ENCODE results near the gene TNFAIP8L1. TPM values are rescaled to one million over a fixed set of nuclear protein-coding genes. Genes with fewer than 3 reads are reported as not detected.

Gene TNFAIP8L1
- total and polyA plus RNA-seq, 2 of the 8 experiments (the other 6 are each of a cell fraction or from before 2014, with no cell fraction given): 3.2 to 6.1 TPM

GRCh38 chr19:4639531-4640246 lies 373 bp downstream of the TNFAIP8L1 start:
- peaks cover 0 to 10% (median 6%) of the 10 kb centered on the region in 4 experiments; a peak in 3 of 7 replicates for H3K4me1 ChIP-seq (replicated peaks in 1 of 4; ENCODE audit: control insufficient read depth in 3 of 4, insufficient read depth in 4 of 4, low read length in 3 of 4)
- POLR2A ChIA-PET (ENCODE audit: partially characterized antibody): interaction anchor here (0.8 to 1.8 kb wide), 4 partner anchors 9 to 73 kb away, joined by 3 to 6 read pairs (median 4); no protein-coding TSS in a partner anchor
- CTCF ChIA-PET (ENCODE audit: partially characterized antibody): interaction anchor here (0.9 to 1.7 kb wide), 8 partner anchors 9 to 104 kb away, joined by 3 to 5 read pairs (median 3); partner anchors contain the start of gene PLIN5
- no peak overlapping the region for H3K9ac ChIP-seq (replicated peaks in 1 of 4; ENCODE audit: extremely low read depth in 1 of 4, low read depth in 3 of 4, low read length in 3 of 4)
- no peaks in the 10 kb centered on the region for H3K9me3 ChIP-seq (ENCODE audit: insufficient read depth in 2 of 2, low read depth in 1 of 2, low read length in 1 of 2)
- H4K20me1 ChIP-seq (replicated peaks in 1 of 2; ENCODE audit: control insufficient read depth in 1 of 2, insufficient read depth in 2 of 2, low read length in 2 of 2): peaks cover 0 to 3% of the 10 kb centered on the region in 2 experiments
- DNase-seq (ENCODE audit: low read depth in 1 of 2, low spot score in 2 of 2): no peak
- no peak overlapping the region for H3K18ac ChIP-seq (ENCODE audit: extremely low read depth, low read length)
- TF ChIP-seq KDM1A (IDR thresholded peaks at IDR 0.05; ENCODE audit: borderline replicate concordance, low read length) (peak; percentile 97), KDM5A (IDR thresholded peaks at IDR 0.05; ENCODE audit: low read length) (no peak), KDM4A (IDR thresholded peaks at IDR 0.05; ENCODE audit: low read depth, low read length, severe bottlenecking) (peak; percentile 65), TEAD4 (IDR thresholded peaks at IDR 0.05; ENCODE audit: low read depth, low read length) (peak; percentile 69; the same call in 1 of the 2 replicates), HDAC2 (IDR thresholded peaks at IDR 0.05; ENCODE audit: borderline replicate concordance in 1 of 2, low read depth in 2 of 2, low read length in 2 of 2) (peak in 1 of 2 experiments; percentile 72; a peak in 1 of 4 replicates)
- H4K8ac ChIP-seq (ENCODE audit: extremely low read depth, insufficient read depth, low read length): no peak overlapping the region
- H2AFZ ChIP-seq (ENCODE audit: low read length): no peak overlapping the region; the same call in 1 of the 2 replicates
- H3K27ac ChIP-seq (ENCODE audit: low read depth, low read length): no peak overlapping the region
- H3K36me3 ChIP-seq (ENCODE audit: control insufficient read depth in 2 of 4, insufficient read depth in 4 of 4, low read length in 3 of 4): no peaks in the 10 kb centered on the region
- H2BK5ac ChIP-seq (ENCODE audit: low read depth, low read length): no peak overlapping the region
- H3K14ac ChIP-seq (ENCODE audit: insufficient read length): no peak overlapping the region
- H3K4ac ChIP-seq (replicated peaks; ENCODE audit: insufficient read length, low read depth, low read length): no peak overlapping the region
- H3K79me1 ChIP-seq (ENCODE audit: low read depth, low read length): peaks cover 6% of the 10 kb centered on the region; the same call in 1 of the 2 replicates
- H2BK15ac ChIP-seq (ENCODE audit: low read length): no peak overlapping the region
- H2BK12ac ChIP-seq (ENCODE audit: low read depth, low read length): 0 out of 2 replicates have a peak overlapping the region, but pooled peaks have one; percentile 23
- H2BK120ac ChIP-seq (replicated peaks; ENCODE audit: low read depth, low read length): no peak overlapping the region
- H2BK20ac ChIP-seq (ENCODE audit: low read length): no peak overlapping the region
- H4K5ac ChIP-seq (ENCODE audit: insufficient read length, low read depth, low read length): no peak overlapping the region
- no peak overlapping the region for H3K23ac ChIP-seq (ENCODE audit: insufficient read length)
- peak overlapping the region; percentile 45 to 69 (median 58) for H3K4me3 ChIP-seq (ENCODE audit: extremely low read depth in 1 of 4, insufficient read depth in 2 of 4, low read depth in 3 of 4, low read length in 4 of 4)
- H3K79me2 ChIP-seq (ENCODE audit: control insufficient read depth in 1 of 2, insufficient read depth in 2 of 2, low read length in 2 of 2): no peaks in the 10 kb centered on the region
- no peak overlapping the region for H2AK5ac ChIP-seq (ENCODE audit: low read depth, low read length)
- peaks cover 11% of the 10 kb centered on the region; the same call in 1 of the 2 replicates for H3K23me2 ChIP-seq (ENCODE audit: low read depth, low read length)
- peaks cover 0 to 13% (median 10%) of the 10 kb centered on the region in 4 experiments; a peak in 5 of 7 replicates for H3K27me3 ChIP-seq (replicated peaks in 1 of 4; ENCODE audit: control insufficient read depth in 3 of 4, extremely low read depth in 1 of 4, insufficient read depth in 3 of 4, low read length in 3 of 4)
- no peak for FAIRE-seq
- no peak overlapping the region for H3K56ac ChIP-seq (replicated peaks; ENCODE audit: insufficient read length, low read depth, low read length)
- WGBS, 2 experiments (ENCODE audit: extremely low coverage in 1 of 2, insufficient coverage in 1 of 2, insufficient read length in 1 of 2, insufficient replicate concordance in 2 of 2, low coverage in 1 of 2, low lambda C conversion rate in 2 of 2, missing lambda C conversion rate in 1 of 2): 29% methylated on average over 37 of the region's 39 CpGs; no CpG with 5 or more reads in 1 of the 2 experiments
- peak overlapping the region; percentile 68 to 75 for H3K4me2 ChIP-seq (ENCODE audit: insufficient read depth in 1 of 2, low read depth in 2 of 2, low read length in 2 of 2)
- H4K91ac ChIP-seq (replicated peaks; ENCODE audit: insufficient read length, low read length): peak overlapping the region; percentile 6
